CD14-positive monocyte (primary cell): ENCODE measurements around the gene GPR34. TPM values are rescaled to one million over a fixed set of nuclear protein-coding genes. Genes with fewer than 3 reads are reported as not detected.

Experiments used
- DNase-seq, 3 donors: peaks; one replicate each; pipeline ENCODE4 v3.0.0-alpha.2; 2011 to 2022
- H2AFZ ChIP-seq: 2 replicates; pipeline ENCODE4 v1.6.0; 2012; ENCODE audit warnings: mild to moderate bottlenecking, low read depth, low read length, inconsistent platforms; ENCODE audit not compliant: insufficient read depth, poor library complexity, severe bottlenecking
- H3K27ac ChIP-seq, 2 donors: 1 replicate in 1 of 2; 2 replicates in 1 of 2; pipeline ENCODE4 v1.5.1; 2012 to 2013; ENCODE audit warnings: low read length in 2 of 2, control low read depth in 1 of 2, inconsistent platforms in 1 of 2, low read depth in 1 of 2, mild to moderate bottlenecking in 1 of 2
- H3K27me3 ChIP-seq, 2 donors: one replicate each; pipeline versions ENCODE4 v1.6.0 to v1.6.1; 2011 to 2013; ENCODE audit warnings: low read length in 2 of 2; ENCODE audit not compliant: control insufficient read depth in 2 of 2, insufficient read depth in 2 of 2
- H3K36me3 ChIP-seq, 2 donors: replicated peaks in 1 of 2; 1 replicate in 1 of 2; 2 replicates in 1 of 2; pipeline versions ENCODE4 v1.5.1 to v1.6.1; 2012 to 2013; ENCODE audit warnings: low read length in 2 of 2, control low read depth in 1 of 2, inconsistent platforms in 1 of 2, mild to moderate bottlenecking in 1 of 2; ENCODE audit not compliant: insufficient read depth in 2 of 2, control insufficient read depth in 1 of 2
- H3K4me1 ChIP-seq, 2 donors: 1 replicate in 1 of 2; 2 replicates in 1 of 2; pipeline versions ENCODE4 v1.5.1 to v1.6.1; 2012 to 2013; ENCODE audit warnings: low read length in 2 of 2, control low read depth in 1 of 2, inconsistent platforms in 1 of 2, mild to moderate bottlenecking in 1 of 2, moderate library complexity in 1 of 2; ENCODE audit not compliant: insufficient read depth in 2 of 2, control insufficient read depth in 1 of 2
- H3K4me2 ChIP-seq: replicated peaks from 2 replicates; pipeline ENCODE3; 2012; ENCODE audit warnings: low read length, moderate library complexity, mild to moderate bottlenecking; ENCODE audit not compliant: poor library complexity, severe bottlenecking; ENCODE audit errors: extremely low read depth
- H3K4me3 ChIP-seq, 3 experiments: fragments of 200-600 bp in 1 of 3; sonication (generic) in 1 of 3; replicated peaks in 1 of 3; 1 replicate in 2 of 3; 2 replicates in 1 of 3; pipeline ENCODE4 v1.5.1; 2011 to 2013; ENCODE audit warnings: low read length in 3 of 3, mild to moderate bottlenecking in 3 of 3, control low read depth in 2 of 3, low read depth in 2 of 3, inconsistent platforms in 1 of 3, moderate library complexity in 1 of 3
- H3K79me2 ChIP-seq: 2 replicates; pipeline ENCODE4 v1.6.0; 2012; ENCODE audit warnings: mild to moderate bottlenecking, control low read depth, inconsistent platforms, low read length, moderate library complexity; ENCODE audit not compliant: insufficient read depth
- H3K9ac ChIP-seq: 2 replicates; pipeline ENCODE4 v1.6.0; 2017; ENCODE audit warnings: low read length, mild to moderate bottlenecking; ENCODE audit not compliant: insufficient read depth, poor library complexity, severe bottlenecking
- H3K9me3 ChIP-seq, 2 donors: replicated peaks in 1 of 2; 1 replicate in 1 of 2; 2 replicates in 1 of 2; pipeline versions ENCODE4 v1.5.1 to v1.6.1; 2012 to 2013; ENCODE audit warnings: low read length in 2 of 2, control low read depth in 1 of 2; ENCODE audit not compliant: control insufficient read depth in 1 of 2, insufficient read depth in 1 of 2
- H4K20me1 ChIP-seq: 2 replicates; pipeline ENCODE4 v1.6.0; 2012; ENCODE audit warnings: mild to moderate bottlenecking, low read length, control low read depth, moderate library complexity; ENCODE audit not compliant: insufficient read depth
- H3K27ac Mint-ChIP-seq, 7 donors: one replicate each; pipeline ENCODE4 v1.8.0; 2020; ENCODE audit warnings: mild to moderate bottlenecking in 7 of 7, mixed read lengths in 7 of 7, moderate library complexity in 6 of 7, inconsistent platforms in 2 of 7
- H3K27me3 Mint-ChIP-seq, 3 donors: one replicate each; pipeline ENCODE4 v1.8.0; 2021 to 2022; ENCODE audit warnings: low read depth in 3 of 3, mild to moderate bottlenecking in 3 of 3, mixed read lengths in 3 of 3, moderate library complexity in 3 of 3, inconsistent platforms in 1 of 3
- H3K36me3 Mint-ChIP-seq, 2 donors: one replicate each; pipeline ENCODE4 v1.8.0; 2020; ENCODE audit warnings: mixed read lengths in 2 of 2, inconsistent platforms in 1 of 2, mild to moderate bottlenecking in 1 of 2
- H3K4me1 Mint-ChIP-seq: one replicate; pipeline ENCODE4 v1.8.0; 2020; ENCODE audit warnings: mild to moderate bottlenecking, mixed read lengths
- H3K4me3 Mint-ChIP-seq, 2 donors: one replicate each; pipeline ENCODE4 v1.8.0; 2020; ENCODE audit warnings: mild to moderate bottlenecking in 2 of 2, mixed read lengths in 2 of 2, moderate library complexity in 1 of 2
- H3K9me3 Mint-ChIP-seq, 7 donors: one replicate each; pipeline ENCODE4 v1.8.0; 2020 to 2022; ENCODE audit warnings: mixed read lengths in 7 of 7, mild to moderate bottlenecking in 6 of 7, moderate library complexity in 6 of 7, inconsistent platforms in 2 of 7
- CTCF ChIP-seq: fragments of 200-600 bp; IDR thresholded peaks from one replicate; pipeline ENCODE4 v1.8.0; 2022; ENCODE audit warnings: antibody characterized with exemption, mild to moderate bottlenecking
- whole genome bisulfite sequencing: methylation state at CpG from one replicate; pipeline ENCODE4 v1.1.5; 2013; ENCODE audit warnings: missing lambda C conversion rate; ENCODE audit not compliant: insufficient coverage; 5-methylcytosine and 5-hydroxymethylcytosine counted together
- intact Hi-C, 2 donors: fragments of 100-400 bp; cut with micrococcal nuclease; formaldehyde crosslinking; loops; one replicate each; pipeline versions ENCODE4 v1.15.0 to v1.15.1; 2023
- polyA plus RNA-seq, 3 donors: library from polyadenylated mRNA; depleted of rRNA in 1 of 3; unstranded in 2 of 3; stranded (reverse) in 1 of 3; fragments of 300-500 nt in 2 of 3; fragments of >200 nt in 1 of 3; fragmentation: Illumina TruSeq in 2 of 3; gene quantifications; 1 replicate in 2 of 3; 2 replicates in 1 of 3; pipeline ENCODE4 v1.2.3, GENCODE V29; 2012 to 2021

The GPR34 gene
- polyA plus RNA-seq, 3 donors = 6.1 to 20.3 (median 14.8) TPM

GRCh38 chrX:41720125-41720779 lies 31.5 kb downstream of the GPR34 start:
- intact Hi-C loops = no loop called here
- Histone ChIP-seq H4K20me1 (no peaks in the 10 kb centered on the region), H3K4me2 (no peak overlapping the region), H3K4me1 (peaks cover 42 to 55% of the 10 kb centered on the region in 2 donors), H3K27me3 (peaks cover 0 to 6% of the 10 kb centered on the region in 2 donors), H3K79me2 (no peaks in the 10 kb centered on the region), H3K27ac (peak overlapping the region; percentile 39 to 47), H2AFZ (no peak overlapping the region), H3K9me3 (peaks cover 26 to 31% of the 10 kb centered on the region in 2 donors), H3K4me3 (peak overlapping the region in 1 of 3 experiments; percentile 15), H3K9ac (no peak overlapping the region), H3K36me3 (no peaks in the 10 kb centered on the region)
- Mint-ChIP-seq H3K9me3 (peaks cover 11 to 33% (median 29%) of the 10 kb centered on the region in 7 donors), H3K27me3 (peaks cover 0 to 1% (median 0%) of the 10 kb centered on the region in 3 donors), H3K36me3 (peaks cover 6 to 10% of the 10 kb centered on the region in 2 donors), H3K27ac (peak overlapping the region in 3 of 7 donors; percentile 46 to 61 (median 60)), H3K4me3 (no peak overlapping the region), H3K4me1 (peaks cover 53% of the 10 kb centered on the region)
- WGBS = 0% methylated on average over 1 of the region's 3 CpGs
- no peak for DNase-seq
- no peak for TF ChIP-seq CTCF

GRCh38 chrX:41721590-41721989 lies 32.8 kb downstream of the GPR34 start:
- Histone ChIP-seq H3K27me3 (peaks cover 0 to 6% of the 10 kb centered on the region in 2 donors), H3K4me1 (peaks cover 38 to 51% of the 10 kb centered on the region in 2 donors), H3K27ac (no peak overlapping the region), H3K79me2 (no peaks in the 10 kb centered on the region), H3K36me3 (no peaks in the 10 kb centered on the region), H3K4me2 (no peak overlapping the region), H3K4me3 (no peak overlapping the region), H4K20me1 (no peaks in the 10 kb centered on the region), H2AFZ (no peak overlapping the region), H3K9ac (no peak overlapping the region), H3K9me3 (peaks cover 26% of the 10 kb centered on the region in 2 donors)
- H3K9me3 Mint-ChIP-seq = peaks cover 11 to 33% (median 26%) of the 10 kb centered on the region in 7 donors
- H3K4me1 Mint-ChIP-seq = peaks cover 51% of the 10 kb centered on the region
- intact Hi-C loops = no loop called here
- no peak overlapping the region for H3K4me3 Mint-ChIP-seq
- WGBS = no CpG with 5 or more reads among the region's 1 CpG
- peaks cover 6 to 10% of the 10 kb centered on the region in 2 donors for H3K36me3 Mint-ChIP-seq
- peaks cover 0 to 1% (median 1%) of the 10 kb centered on the region in 3 donors for H3K27me3 Mint-ChIP-seq
- no peak for DNase-seq
- no peak overlapping the region for H3K27ac Mint-ChIP-seq
- no peak for TF ChIP-seq CTCF
